Transverse colon (tissue), 4 donors: ENCODE results near the gene UACA.

ENCODE experiments used
- EP300 ChIP-seq: sonication (generic); formaldehyde crosslinking; IDR thresholded peaks from one replicate; pipeline ENCODE4 v1.6.1; 2017; ENCODE audit warnings: antibody characterized with exemption, low read depth
- POLR2A ChIP-seq: fragments of 450-650 bp; IDR thresholded peaks from one replicate; pipeline ENCODE4 v1.6.1; 2016; ENCODE audit warnings: antibody characterized with exemption, mild to moderate bottlenecking, moderate library complexity
- POLR2AphosphoS5 ChIP-seq, 3 donors: sonication (generic); formaldehyde crosslinking; IDR thresholded peaks; one replicate each; pipeline ENCODE4 v1.6.1; 2016; ENCODE audit warnings: antibody characterized with exemption in 3 of 3
- TF ChIP-seq, protein P1 (sequence below), 5 experiments: fragments of 200-600 bp in 3 of 5; fragments of 450-650 bp in 2 of 5; sonication (generic) in 3 of 5; IDR thresholded peaks; 1 replicate in 2 of 5; 2 replicates in 3 of 5; pipeline ENCODE4 v1.5.1; 2016 to 2017; ENCODE audit warnings: antibody characterized with exemption in 5 of 5, inconsistent platforms in 3 of 5, mild to moderate bottlenecking in 2 of 5, moderate library complexity in 1 of 5

DNA sequence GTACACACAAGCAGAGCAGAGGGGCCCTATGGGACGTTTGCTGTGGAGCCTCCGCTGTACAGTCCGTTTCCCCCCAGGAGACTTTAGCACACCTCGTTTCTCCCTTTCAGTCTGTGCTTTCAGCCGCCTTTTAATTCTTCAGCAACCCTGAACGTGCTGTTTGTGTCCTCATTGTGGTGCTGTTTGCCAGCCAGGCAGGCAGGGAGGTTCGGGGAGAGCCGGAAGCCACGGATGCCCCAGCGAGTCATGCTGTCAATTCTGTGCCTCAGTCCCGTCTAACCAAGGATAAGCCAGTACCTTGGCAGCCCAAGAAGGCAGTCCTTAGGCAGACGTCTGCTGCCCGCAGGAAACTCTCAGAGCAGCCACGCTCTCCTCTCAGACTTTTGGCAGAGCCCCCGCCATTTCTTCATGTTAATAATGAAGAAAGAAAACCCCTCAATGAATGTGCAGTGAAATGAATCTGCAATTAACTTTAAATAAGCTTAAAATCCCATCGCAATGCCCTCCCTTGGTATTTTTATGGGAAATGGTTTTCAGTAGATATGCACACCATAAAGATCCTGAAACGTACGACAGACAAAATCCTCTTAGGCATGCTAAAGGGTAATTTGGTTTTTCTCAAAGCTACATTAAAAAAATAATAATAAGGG is 158.6 kb downstream of the UACA start:
- TF ChIP-seq, protein P1, sequence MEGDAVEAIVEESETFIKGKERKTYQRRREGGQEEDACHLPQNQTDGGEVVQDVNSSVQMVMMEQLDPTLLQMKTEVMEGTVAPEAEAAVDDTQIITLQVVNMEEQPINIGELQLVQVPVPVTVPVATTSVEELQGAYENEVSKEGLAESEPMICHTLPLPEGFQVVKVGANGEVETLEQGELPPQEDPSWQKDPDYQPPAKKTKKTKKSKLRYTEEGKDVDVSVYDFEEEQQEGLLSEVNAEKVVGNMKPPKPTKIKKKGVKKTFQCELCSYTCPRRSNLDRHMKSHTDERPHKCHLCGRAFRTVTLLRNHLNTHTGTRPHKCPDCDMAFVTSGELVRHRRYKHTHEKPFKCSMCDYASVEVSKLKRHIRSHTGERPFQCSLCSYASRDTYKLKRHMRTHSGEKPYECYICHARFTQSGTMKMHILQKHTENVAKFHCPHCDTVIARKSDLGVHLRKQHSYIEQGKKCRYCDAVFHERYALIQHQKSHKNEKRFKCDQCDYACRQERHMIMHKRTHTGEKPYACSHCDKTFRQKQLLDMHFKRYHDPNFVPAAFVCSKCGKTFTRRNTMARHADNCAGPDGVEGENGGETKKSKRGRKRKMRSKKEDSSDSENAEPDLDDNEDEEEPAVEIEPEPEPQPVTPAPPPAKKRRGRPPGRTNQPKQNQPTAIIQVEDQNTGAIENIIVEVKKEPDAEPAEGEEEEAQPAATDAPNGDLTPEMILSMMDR (IDR thresholded peaks at IDR 0.05) = no peak
- TF ChIP-seq EP300 = no peak
- no peak for TF ChIP-seq POLR2AphosphoS5 (IDR thresholded peaks at IDR 0.05)
- no peak for TF ChIP-seq POLR2A
